Measurements from ENCODE around the gene TESK2.

DNA sequence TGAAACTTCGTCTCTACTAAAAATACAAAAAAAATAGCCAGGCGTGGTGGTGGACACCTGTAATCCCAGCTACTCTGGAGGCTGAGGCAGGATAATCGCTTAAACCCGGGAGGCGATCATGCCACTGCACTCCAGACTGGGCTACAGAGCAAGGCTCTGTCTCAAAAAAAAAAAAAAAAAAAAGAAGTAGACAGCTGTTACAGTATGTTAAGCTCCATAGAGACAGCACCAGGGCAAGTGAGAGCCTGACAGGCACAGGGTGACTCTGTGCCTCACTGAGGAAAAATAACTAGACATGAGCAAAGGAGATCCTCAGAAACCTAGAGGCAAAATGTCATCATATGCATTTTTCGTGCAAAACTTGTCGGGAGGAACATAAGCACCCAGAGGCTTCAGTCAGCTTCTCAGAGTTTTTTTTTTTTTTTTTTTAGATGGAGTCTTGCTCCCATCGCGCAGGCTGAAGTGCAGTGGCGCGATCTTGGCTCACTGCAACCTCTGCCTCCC lies 39.7 kb upstream of the TESK2 start:
- TF ChIP-seq, protein P1, sequence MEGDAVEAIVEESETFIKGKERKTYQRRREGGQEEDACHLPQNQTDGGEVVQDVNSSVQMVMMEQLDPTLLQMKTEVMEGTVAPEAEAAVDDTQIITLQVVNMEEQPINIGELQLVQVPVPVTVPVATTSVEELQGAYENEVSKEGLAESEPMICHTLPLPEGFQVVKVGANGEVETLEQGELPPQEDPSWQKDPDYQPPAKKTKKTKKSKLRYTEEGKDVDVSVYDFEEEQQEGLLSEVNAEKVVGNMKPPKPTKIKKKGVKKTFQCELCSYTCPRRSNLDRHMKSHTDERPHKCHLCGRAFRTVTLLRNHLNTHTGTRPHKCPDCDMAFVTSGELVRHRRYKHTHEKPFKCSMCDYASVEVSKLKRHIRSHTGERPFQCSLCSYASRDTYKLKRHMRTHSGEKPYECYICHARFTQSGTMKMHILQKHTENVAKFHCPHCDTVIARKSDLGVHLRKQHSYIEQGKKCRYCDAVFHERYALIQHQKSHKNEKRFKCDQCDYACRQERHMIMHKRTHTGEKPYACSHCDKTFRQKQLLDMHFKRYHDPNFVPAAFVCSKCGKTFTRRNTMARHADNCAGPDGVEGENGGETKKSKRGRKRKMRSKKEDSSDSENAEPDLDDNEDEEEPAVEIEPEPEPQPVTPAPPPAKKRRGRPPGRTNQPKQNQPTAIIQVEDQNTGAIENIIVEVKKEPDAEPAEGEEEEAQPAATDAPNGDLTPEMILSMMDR (IDR thresholded peaks at IDR 0.05) = no peak
- TF ChIP-seq POLR2A (IDR thresholded peaks at IDR 0.05) = no peak
- no peak for TF ChIP-seq POLR2AphosphoS5 (IDR thresholded peaks at IDR 0.05)
